PC-3 (cell line): Measurements from ENCODE around the gene TANC1. TPM values are rescaled to one million over a fixed set of nuclear protein-coding genes. Genes with fewer than 3 reads are reported as not detected.

Experiments used
- ATAC-seq: fragments of 200-7000 bp; cut with Tn5 transposase; 2 replicates; pipeline ENCODE4 v1.9.1; 2020; ENCODE audit warnings: mild to moderate bottlenecking, moderate library complexity
- BruUV-seq: library from RNA; stranded (reverse); fragments of 400-500 nt; replicated peaks from 2 replicates; lab custom pipeline; 2021; lab: Mats Ljungman, UMichigan
- CTCF ChIA-PET: fragments of 300-600 bp; sonication (Branson Sonifier 250); formaldehyde crosslinking; loops from one replicate; lab custom pipeline; 2022; ENCODE audit warnings: antibody characterized with exemption; lab: Charles Lee
- POLR2A ChIA-PET: fragments of 300-600 bp; sonication (Branson Sonifier 250); formaldehyde crosslinking; loops from one replicate; lab custom pipeline; 2022; ENCODE audit warnings: antibody characterized with exemption; ENCODE audit not compliant: unreplicated experiment; lab: Charles Lee
- DNase-seq: peaks from one replicate; pipeline ENCODE4 v3.0.0-alpha.2; 2015
- H2AFZ ChIP-seq: fragments of 300-600 bp; sonication (generic); 2 replicates; pipeline ENCODE4 v1.6.0; 2016; ENCODE audit warnings: antibody characterized with exemption, low read length
- H3F3A ChIP-seq: fragments of 300-600 bp; sonication (generic); one replicate; pipeline ENCODE4 v1.6.0; 2017; ENCODE audit warnings: antibody characterized with exemption, low read length, control low read depth, mild to moderate bottlenecking; ENCODE audit not compliant: unreplicated experiment
- H3K27ac ChIP-seq: fragments of 300-600 bp; sonication (generic); 2 replicates; pipeline ENCODE4 v1.5.1; 2016; ENCODE audit warnings: mild to moderate bottlenecking, low read length
- H3K27me3 ChIP-seq: fragments of 300-600 bp; sonication (generic); 2 replicates; pipeline ENCODE4 v1.6.1; 2016; ENCODE audit warnings: low read length, mixed read lengths
- H3K36me3 ChIP-seq: fragments of 300-600 bp; sonication (generic); 2 replicates; pipeline ENCODE4 v1.6.1; 2016; ENCODE audit warnings: low read depth, mixed run types, low read length, mixed read lengths
- H3K4me1 ChIP-seq: fragments of 300-600 bp; sonication (generic); 2 replicates; pipeline ENCODE4 v1.5.1; 2016; ENCODE audit warnings: low read length; ENCODE audit not compliant: insufficient read depth
- H3K4me2 ChIP-seq: fragments of 300-600 bp; sonication (generic); 2 replicates; pipeline ENCODE4 v1.6.0; 2016; ENCODE audit warnings: low read length
- H3K4me3 ChIP-seq: fragments of 300-600 bp; sonication (generic); 2 replicates; pipeline ENCODE4 v1.5.1; 2016; ENCODE audit warnings: mild to moderate bottlenecking, low read length, mixed read lengths
- H3K79me2 ChIP-seq: fragments of 300-600 bp; sonication (generic); 2 replicates; pipeline ENCODE4 v1.6.1; 2017; ENCODE audit warnings: low read length, mixed read lengths
- H3K9ac ChIP-seq: fragments of 300-600 bp; sonication (generic); 2 replicates; pipeline ENCODE4 v1.6.0; 2016; ENCODE audit warnings: mild to moderate bottlenecking, low read length
- H3K9me2 ChIP-seq: fragments of 300-600 bp; sonication (generic); replicated peaks from 2 replicates; pipeline ENCODE4 v1.6.1; 2016; ENCODE audit warnings: mixed run types, low read length, mixed read lengths
- H3K9me3 ChIP-seq: fragments of 300-600 bp; sonication (generic); 2 replicates; pipeline ENCODE4 v1.6.1; 2016; ENCODE audit warnings: low read length, mixed read lengths
- H4K20me1 ChIP-seq: fragments of 300-600 bp; sonication (generic); 2 replicates; pipeline ENCODE4 v1.6.1; 2016; ENCODE audit warnings: low read length, mixed read lengths
- EZH2 ChIP-seq: fragments of 300-600 bp; sonication (generic); IDR thresholded peaks from one replicate; pipeline ENCODE4 v1.6.1; 2017; ENCODE audit warnings: antibody characterized with exemption, mild to moderate bottlenecking, low read length; ENCODE audit not compliant: unreplicated experiment
- EZH2phosphoT487 ChIP-seq: fragments of 300-600 bp; sonication (generic); IDR thresholded peaks from 2 replicates; pipeline ENCODE4 v1.6.1; 2018; ENCODE audit warnings: mild to moderate bottlenecking, antibody characterized with exemption, low read length, borderline replicate concordance
- intact Hi-C: fragments of 100-400 bp; cut with micrococcal nuclease; formaldehyde crosslinking; loops from 2 replicates; pipeline ENCODE4 v1.9.0; 2023
- total RNA-seq: library from RNA; depleted of rRNA; stranded (reverse); fragments of >200 nt; gene quantifications from 2 replicates; pipeline ENCODE4 v1.2.3, GENCODE V29; 2014
- TF ChIP-seq, protein P1 (sequence below): fragments of 300-600 bp; sonication (generic); conservative IDR thresholded peaks from 2 replicates; pipeline ENCODE4 v1.5.1; 2017; ENCODE audit warnings: antibody characterized with exemption, low read depth, mild to moderate bottlenecking, low read length

Gene TANC1
- total RNA-seq, 1 experiment from 2014 or later = 17.6 TPM

DNA sequence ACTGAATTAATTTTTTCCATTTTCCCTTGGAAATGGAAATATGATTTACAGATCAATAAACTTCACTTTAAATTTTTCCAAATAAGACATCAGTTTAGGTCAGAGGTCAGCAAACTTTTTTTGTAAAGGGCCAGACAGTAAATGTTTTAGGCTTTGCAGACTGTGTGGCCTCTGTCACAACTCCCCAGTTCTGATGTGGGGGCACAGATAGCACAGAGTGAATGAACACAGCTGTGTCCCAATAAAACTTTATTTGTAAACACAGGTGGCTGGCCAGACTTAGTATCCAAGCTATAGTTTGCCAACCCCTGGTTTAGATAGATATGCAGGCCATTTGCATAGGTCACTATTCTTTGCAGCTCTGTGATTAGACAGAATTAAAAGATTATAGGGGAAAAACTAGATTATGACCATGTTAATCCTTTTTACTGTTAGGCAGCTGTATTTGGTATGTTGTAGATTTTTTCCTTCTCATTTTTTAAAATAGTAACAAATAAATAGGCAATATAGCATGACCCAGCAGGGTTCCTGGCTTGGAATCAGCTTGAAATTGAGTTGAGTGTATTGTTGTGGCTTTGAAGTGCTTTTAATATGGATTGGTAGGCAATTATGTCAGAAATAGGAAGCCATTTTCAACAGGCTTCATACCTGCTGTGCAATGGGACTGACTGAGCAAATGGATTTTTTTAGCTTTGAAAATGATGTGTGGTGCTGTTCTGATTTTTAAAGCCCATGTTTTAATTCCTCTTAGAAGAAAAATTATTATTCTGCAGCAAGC lies 258.4 kb downstream of the TANC1 start:
- ChIA-PET CTCF (no interaction called here), POLR2A (interaction anchor here (0.7 kb wide), 2 partner anchors 89 to 102 kb away, joined by 8 to 17 read pairs; no protein-coding TSS in a partner anchor)
- H3K9me2 ChIP-seq = no peaks in the 10 kb centered on the region
- no peaks in the 10 kb centered on the region for H3K27me3 ChIP-seq
- H3K4me2 ChIP-seq = no peak overlapping the region
- intact Hi-C loops = no loop called here
- no peak for ATAC-seq
- no peaks in the 10 kb centered on the region for H4K20me1 ChIP-seq
- peaks cover 23% of the 10 kb centered on the region; the same call in 1 of the 2 replicates for H3K36me3 ChIP-seq
- H3K4me3 ChIP-seq = no peak overlapping the region
- TF ChIP-seq EZH2phosphoT487 (no peak), EZH2 (no peak)
- TF ChIP-seq, protein P1, sequence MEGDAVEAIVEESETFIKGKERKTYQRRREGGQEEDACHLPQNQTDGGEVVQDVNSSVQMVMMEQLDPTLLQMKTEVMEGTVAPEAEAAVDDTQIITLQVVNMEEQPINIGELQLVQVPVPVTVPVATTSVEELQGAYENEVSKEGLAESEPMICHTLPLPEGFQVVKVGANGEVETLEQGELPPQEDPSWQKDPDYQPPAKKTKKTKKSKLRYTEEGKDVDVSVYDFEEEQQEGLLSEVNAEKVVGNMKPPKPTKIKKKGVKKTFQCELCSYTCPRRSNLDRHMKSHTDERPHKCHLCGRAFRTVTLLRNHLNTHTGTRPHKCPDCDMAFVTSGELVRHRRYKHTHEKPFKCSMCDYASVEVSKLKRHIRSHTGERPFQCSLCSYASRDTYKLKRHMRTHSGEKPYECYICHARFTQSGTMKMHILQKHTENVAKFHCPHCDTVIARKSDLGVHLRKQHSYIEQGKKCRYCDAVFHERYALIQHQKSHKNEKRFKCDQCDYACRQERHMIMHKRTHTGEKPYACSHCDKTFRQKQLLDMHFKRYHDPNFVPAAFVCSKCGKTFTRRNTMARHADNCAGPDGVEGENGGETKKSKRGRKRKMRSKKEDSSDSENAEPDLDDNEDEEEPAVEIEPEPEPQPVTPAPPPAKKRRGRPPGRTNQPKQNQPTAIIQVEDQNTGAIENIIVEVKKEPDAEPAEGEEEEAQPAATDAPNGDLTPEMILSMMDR = no peak
- H3K9me3 ChIP-seq = no peaks in the 10 kb centered on the region
- H2AFZ ChIP-seq = no peak overlapping the region
- H3K4me1 ChIP-seq = peaks cover 5% of the 10 kb centered on the region; the same call in 1 of the 2 replicates
- H3F3A ChIP-seq = no peaks in the 10 kb centered on the region
- H3K27ac ChIP-seq = no peak overlapping the region
- BruUV-seq = no TSS peak
- no peaks in the 10 kb centered on the region for H3K79me2 ChIP-seq
- no peak for DNase-seq
- no peak overlapping the region for H3K9ac ChIP-seq

DNA sequence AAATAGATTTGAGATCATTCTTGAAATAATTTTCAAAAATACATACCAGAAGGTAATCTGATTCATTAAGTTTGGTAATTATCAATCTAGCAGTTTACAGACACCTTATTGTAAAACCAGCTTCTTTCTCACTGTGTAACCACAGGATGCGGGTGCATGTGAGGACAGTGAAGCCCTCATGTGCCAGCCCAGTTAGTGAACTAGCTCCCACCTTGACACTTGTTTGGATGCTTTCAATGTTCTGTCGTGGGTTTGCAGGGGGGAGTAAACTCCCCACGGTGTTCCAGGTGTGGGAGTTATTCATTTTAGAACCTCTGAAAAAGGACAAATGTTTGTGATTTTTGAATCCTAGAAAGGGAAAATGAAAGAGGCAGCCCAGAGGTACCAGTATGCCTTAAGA lies 259.0 kb downstream of the TANC1 start:
- DNase-seq = no peak
- ChIA-PET CTCF (no interaction called here), POLR2A (no interaction called here)
- Histone ChIP-seq H3K27me3 (no peaks in the 10 kb centered on the region), H3K9ac (no peak overlapping the region), H3K9me2 (no peaks in the 10 kb centered on the region), H4K20me1 (no peaks in the 10 kb centered on the region), H3K9me3 (no peaks in the 10 kb centered on the region), H3K27ac (no peak overlapping the region), H3K4me2 (no peak overlapping the region), H2AFZ (no peak overlapping the region), H3K36me3 (peaks cover 23% of the 10 kb centered on the region; the same call in 1 of the 2 replicates), H3F3A (no peaks in the 10 kb centered on the region), H3K79me2 (no peaks in the 10 kb centered on the region), H3K4me1 (peaks cover 5% of the 10 kb centered on the region; the same call in 1 of the 2 replicates), H3K4me3 (no peak overlapping the region)
- TF ChIP-seq, protein P1 = no peak
- TF ChIP-seq EZH2 (no peak), EZH2phosphoT487 (no peak)
- no peak for ATAC-seq
- BruUV-seq = no TSS peak
- intact Hi-C loops = no loop called here

GRCh38 chr2:159228081-159228581 lies 259.7 kb downstream of the TANC1 start:
- no peak for DNase-seq
- Histone ChIP-seq H2AFZ (no peak overlapping the region), H3K4me2 (no peak overlapping the region), H3K4me3 (no peak overlapping the region), H3K27me3 (no peaks in the 10 kb centered on the region), H3F3A (no peaks in the 10 kb centered on the region), H3K36me3 (peaks cover 23% of the 10 kb centered on the region; the same call in 1 of the 2 replicates), H3K27ac (no peak overlapping the region), H3K9me2 (no peaks in the 10 kb centered on the region), H3K9me3 (no peaks in the 10 kb centered on the region), H3K79me2 (no peaks in the 10 kb centered on the region), H4K20me1 (no peaks in the 10 kb centered on the region), H3K9ac (no peak overlapping the region), H3K4me1 (peaks cover 5% of the 10 kb centered on the region; the same call in 1 of the 2 replicates)
- ChIA-PET CTCF (no interaction called here), POLR2A (no interaction called here)
- no peak for ATAC-seq
- TF ChIP-seq EZH2phosphoT487 = no peak
- TF ChIP-seq, protein P1 = no peak
- no peak for TF ChIP-seq EZH2
- no TSS peak for BruUV-seq
- intact Hi-C loops = no loop called here
